Measurements from ENCODE around the gene PIGU. TPM values are rescaled to one million over a fixed set of nuclear protein-coding genes. Genes with fewer than 3 reads are reported as not detected.

PIGU gene
- total and polyA plus RNA-seq, 9 of the 15 experiments (the other 6 are each of a cell fraction or from before 2014, with no cell fraction given) = 6.5 to 100 (median 28.1) TPM

DNA sequence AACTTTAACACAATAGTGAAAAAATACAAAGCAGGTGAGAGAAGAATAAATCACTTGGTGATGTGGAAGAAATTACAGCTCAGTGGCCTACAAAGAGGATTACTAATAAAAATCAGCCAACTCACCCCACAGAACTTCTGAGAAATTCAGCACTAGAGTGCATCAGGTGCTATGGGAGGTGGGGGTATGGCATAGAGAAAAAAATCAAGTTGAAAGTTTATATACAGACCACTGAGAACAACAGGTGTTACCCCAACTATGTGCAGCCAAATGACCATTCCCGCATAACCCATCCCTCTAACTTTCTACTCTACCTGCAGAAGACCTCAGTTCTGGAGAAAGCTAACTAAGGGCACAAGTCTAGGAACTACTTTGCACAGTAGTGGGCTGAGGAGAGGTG is 47.0 kb downstream of the PIGU start:
- DNase-seq (ENCODE audit: extremely low read depth in 1 of 4, low spot score in 3 of 4) = no peak
- Histone ChIP-seq H3K4me1 (replicated peaks in 1 of 2; ENCODE audit: control insufficient read depth in 2 of 2, insufficient read depth in 2 of 2, low read length in 2 of 2) (peaks cover 0 to 5% of the 10 kb centered on the region in 2 experiments; a peak in 3 of 5 replicates), H3K9me3 (replicated peaks; ENCODE audit: control insufficient read depth, insufficient read depth, low read depth, low read length) (no peaks in the 10 kb centered on the region), H3K4me2 (ENCODE audit: insufficient read depth, low read length) (no peak overlapping the region), H4K20me1 (replicated peaks; ENCODE audit: control insufficient read depth, insufficient read depth, low read length) (no peaks in the 10 kb centered on the region), H3K9ac (ENCODE audit: insufficient read depth in 1 of 2, low read depth in 2 of 2, low read length in 2 of 2) (no peak overlapping the region), H3K27ac (ENCODE audit: extremely low read depth, low read depth, low read length) (no peak overlapping the region), H3K36me3 (ENCODE audit: control insufficient read depth, insufficient read depth, low read length) (peaks cover 26% of the 10 kb centered on the region), H3K27me3 (ENCODE audit: control insufficient read depth in 2 of 2, insufficient read depth in 2 of 2, low read length in 2 of 2) (no peaks in the 10 kb centered on the region; a peak in 1 of 5 replicates), H3K9me1 (ENCODE audit: control insufficient read depth, insufficient read depth, low read length) (no peaks in the 10 kb centered on the region), H3K79me2 (ENCODE audit: control insufficient read depth, insufficient read depth, low read length) (no peaks in the 10 kb centered on the region), H3K4me3 (no peak overlapping the region), H2AFZ (ENCODE audit: low read depth, low read length) (no peak overlapping the region)
- no peak for FAIRE-seq
- ChIA-PET POLR2A (interaction anchor here (0.6 kb wide), 1 partner anchor 710 kb away, joined by 3 read pairs; no protein-coding TSS in a partner anchor), CTCF (ENCODE audit: low intra/inter-chr PET ratio) (no interaction called here)
- ATAC-seq = no peak
- intact Hi-C loops (cut with micrococcal nuclease) = no loop called here
- in situ Hi-C loops (cut with MboI) = no loop called here
- BruUV-seq (replicated peaks) = no TSS peak
- 100% methylated on average over 1 of the region's 1 CpG for WGBS (ENCODE audit: insufficient coverage, low coverage, missing lambda C conversion rate)
- TF ChIP-seq ZFP36 (IDR thresholded peaks at IDR 0.05; ENCODE audit: low read depth, low read length, partially characterized antibody) = no peak
- no peak for TF ChIP-seq ZNF197 (CRISPR knock-in tag; IDR thresholded peaks at IDR 0.05; ENCODE audit: low read depth)
- TF ChIP-seq NUFIP1 (IDR thresholded peaks at IDR 0.05; ENCODE audit: partially characterized antibody) = no peak
- TF ChIP-seq NR2C1 (IDR thresholded peaks at IDR 0.05) = no peak
- TF ChIP-seq NR2C1 (tag; IDR thresholded peaks at IDR 0.05) = no peak
- no peak for TF ChIP-seq RFX1 (IDR thresholded peaks at IDR 0.05)
- no peak for TF ChIP-seq MEF2A (IDR thresholded peaks at IDR 0.05; ENCODE audit: control insufficient read depth, low read depth, low read length)
- no peak for TF ChIP-seq HDAC6 (IDR thresholded peaks at IDR 0.05; ENCODE audit: low read depth, low read length)
- TF ChIP-seq, protein P1, sequence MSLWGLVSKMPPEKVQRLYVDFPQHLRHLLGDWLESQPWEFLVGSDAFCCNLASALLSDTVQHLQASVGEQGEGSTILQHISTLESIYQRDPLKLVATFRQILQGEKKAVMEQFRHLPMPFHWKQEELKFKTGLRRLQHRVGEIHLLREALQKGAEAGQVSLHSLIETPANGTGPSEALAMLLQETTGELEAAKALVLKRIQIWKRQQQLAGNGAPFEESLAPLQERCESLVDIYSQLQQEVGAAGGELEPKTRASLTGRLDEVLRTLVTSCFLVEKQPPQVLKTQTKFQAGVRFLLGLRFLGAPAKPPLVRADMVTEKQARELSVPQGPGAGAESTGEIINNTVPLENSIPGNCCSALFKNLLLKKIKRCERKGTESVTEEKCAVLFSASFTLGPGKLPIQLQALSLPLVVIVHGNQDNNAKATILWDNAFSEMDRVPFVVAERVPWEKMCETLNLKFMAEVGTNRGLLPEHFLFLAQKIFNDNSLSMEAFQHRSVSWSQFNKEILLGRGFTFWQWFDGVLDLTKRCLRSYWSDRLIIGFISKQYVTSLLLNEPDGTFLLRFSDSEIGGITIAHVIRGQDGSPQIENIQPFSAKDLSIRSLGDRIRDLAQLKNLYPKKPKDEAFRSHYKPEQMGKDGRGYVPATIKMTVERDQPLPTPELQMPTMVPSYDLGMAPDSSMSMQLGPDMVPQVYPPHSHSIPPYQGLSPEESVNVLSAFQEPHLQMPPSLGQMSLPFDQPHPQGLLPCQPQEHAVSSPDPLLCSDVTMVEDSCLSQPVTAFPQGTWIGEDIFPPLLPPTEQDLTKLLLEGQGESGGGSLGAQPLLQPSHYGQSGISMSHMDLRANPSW (CRISPR knock-in tag; IDR thresholded peaks at IDR 0.05) = no peak
- no peak for TF ChIP-seq HNRNPUL1 (IDR thresholded peaks at IDR 0.05; ENCODE audit: low read length)
- TF ChIP-seq NR4A1 (CRISPR knock-in tag; IDR thresholded peaks at IDR 0.05) = no peak
- no peak for TF ChIP-seq NR4A1 (tag; IDR thresholded peaks at IDR 0.05)
- TF ChIP-seq SNRNP70 (optimal IDR thresholded peaks at IDR 0.05; ENCODE audit: low read depth, low read length) = no peak
- TF ChIP-seq, protein P2, sequence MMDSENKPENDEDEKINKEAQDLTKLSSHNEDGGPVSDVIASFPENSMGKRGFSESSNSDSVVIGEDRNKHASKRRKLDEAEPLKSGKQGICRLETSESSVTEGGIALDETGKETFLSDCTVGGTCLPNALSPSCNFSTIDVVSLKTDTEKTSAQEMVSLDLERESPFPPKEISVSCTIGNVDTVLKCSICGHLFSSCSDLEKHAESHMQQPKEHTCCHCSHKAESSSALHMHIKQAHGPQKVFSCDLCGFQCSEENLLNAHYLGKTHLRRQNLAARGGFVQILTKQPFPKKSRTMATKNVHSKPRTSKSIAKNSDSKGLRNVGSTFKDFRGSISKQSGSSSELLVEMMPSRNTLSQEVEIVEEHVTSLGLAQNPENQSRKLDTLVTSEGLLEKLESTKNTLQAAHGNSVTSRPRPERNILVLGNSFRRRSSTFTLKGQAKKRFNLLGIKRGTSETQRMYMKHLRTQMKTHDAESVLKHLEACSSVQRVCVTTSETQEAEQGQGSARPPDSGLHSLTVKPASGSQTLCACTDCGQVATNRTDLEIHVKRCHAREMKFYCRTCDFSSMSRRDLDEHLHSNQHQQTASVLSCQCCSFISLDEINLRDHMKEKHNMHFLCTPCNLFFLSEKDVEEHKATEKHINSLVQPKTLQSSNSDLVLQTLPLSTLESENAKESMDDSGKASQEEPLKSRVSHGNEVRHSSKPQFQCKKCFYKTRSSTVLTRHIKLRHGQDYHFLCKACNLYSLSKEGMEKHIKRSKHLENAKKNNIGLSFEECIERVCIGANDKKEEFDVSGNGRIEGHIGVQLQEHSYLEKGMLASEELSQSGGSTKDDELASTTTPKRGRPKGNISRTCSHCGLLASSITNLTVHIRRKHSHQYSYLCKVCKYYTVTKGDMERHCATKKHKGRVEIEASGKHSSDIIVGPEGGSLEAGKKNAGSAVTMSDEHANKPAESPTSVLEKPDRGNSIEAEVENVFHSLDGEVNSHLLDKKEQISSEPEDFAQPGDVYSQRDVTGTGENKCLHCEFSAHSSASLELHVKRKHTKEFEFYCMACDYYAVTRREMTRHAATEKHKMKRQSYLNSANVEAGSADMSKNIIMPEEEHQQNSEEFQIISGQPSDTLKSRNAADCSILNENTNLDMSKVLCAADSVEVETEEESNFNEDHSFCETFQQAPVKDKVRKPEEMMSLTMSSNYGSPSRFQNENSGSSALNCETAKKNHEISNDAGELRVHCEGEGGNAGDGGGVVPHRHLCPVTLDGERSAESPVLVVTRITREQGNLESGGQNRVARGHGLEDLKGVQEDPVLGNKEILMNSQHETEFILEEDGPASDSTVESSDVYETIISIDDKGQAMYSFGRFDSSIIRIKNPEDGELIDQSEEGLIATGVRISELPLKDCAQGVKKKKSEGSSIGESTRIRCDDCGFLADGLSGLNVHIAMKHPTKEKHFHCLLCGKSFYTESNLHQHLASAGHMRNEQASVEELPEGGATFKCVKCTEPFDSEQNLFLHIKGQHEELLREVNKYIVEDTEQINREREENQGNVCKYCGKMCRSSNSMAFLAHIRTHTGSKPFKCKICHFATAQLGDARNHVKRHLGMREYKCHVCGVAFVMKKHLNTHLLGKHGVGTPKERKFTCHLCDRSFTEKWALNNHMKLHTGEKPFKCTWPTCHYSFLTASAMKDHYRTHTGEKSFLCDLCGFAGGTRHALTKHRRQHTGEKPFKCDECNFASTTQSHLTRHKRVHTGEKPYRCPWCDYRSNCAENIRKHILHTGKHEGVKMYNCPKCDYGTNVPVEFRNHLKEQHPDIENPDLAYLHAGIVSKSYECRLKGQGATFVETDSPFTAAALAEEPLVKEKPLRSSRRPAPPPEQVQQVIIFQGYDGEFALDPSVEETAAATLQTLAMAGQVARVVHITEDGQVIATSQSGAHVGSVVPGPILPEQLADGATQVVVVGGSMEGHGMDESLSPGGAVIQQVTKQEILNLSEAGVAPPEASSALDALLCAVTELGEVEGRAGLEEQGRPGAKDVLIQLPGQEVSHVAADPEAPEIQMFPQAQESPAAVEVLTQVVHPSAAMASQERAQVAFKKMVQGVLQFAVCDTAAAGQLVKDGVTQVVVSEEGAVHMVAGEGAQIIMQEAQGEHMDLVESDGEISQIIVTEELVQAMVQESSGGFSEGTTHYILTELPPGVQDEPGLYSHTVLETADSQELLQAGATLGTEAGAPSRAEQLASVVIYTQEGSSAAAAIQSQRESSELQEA (IDR thresholded peaks at IDR 0.05; ENCODE audit: low read depth) = no peak

All from K562 (cell line).